Rectal smooth muscle tissue (tissue), 1 donor: ENCODE results near the gene CEP85L.

Experiments
- H3K27ac ChIP-seq: one replicate; pipeline ENCODE4 v1.7.0; 2013; ENCODE audit warnings: low read depth, low read length, inconsistent platforms
- H3K27me3 ChIP-seq: one replicate; pipeline ENCODE4 v1.7.0; 2013; ENCODE audit warnings: low read length; ENCODE audit not compliant: control insufficient read depth, insufficient read depth
- H3K36me3 ChIP-seq: one replicate; pipeline ENCODE4 v1.7.0; 2013; ENCODE audit warnings: low read length; ENCODE audit not compliant: control insufficient read depth, insufficient read depth
- H3K4me1 ChIP-seq: one replicate; pipeline ENCODE4 v1.7.0; 2013; ENCODE audit warnings: low read length; ENCODE audit not compliant: control insufficient read depth, insufficient read depth
- H3K4me3 ChIP-seq: one replicate; pipeline ENCODE4 v1.7.0; 2013; ENCODE audit warnings: low read length
- H3K9ac ChIP-seq: one replicate; pipeline ENCODE4 v1.7.0; 2013; ENCODE audit warnings: low read length

CEP85L gene

GRCh38 chr6:118580585-118581419 lies 70.6 kb downstream of the CEP85L start:
- H3K27ac ChIP-seq, result no peak overlapping the region
- H3K4me3 ChIP-seq, result no peak overlapping the region
- H3K9ac ChIP-seq, result no peak overlapping the region
- no peaks in the 10 kb centered on the region for H3K36me3 ChIP-seq
- no peaks in the 10 kb centered on the region for H3K4me1 ChIP-seq
- no peaks in the 10 kb centered on the region for H3K27me3 ChIP-seq

GRCh38 chr6:118579786-118580185 lies 71.6 kb downstream of the CEP85L start:
- no peak overlapping the region for H3K4me3 ChIP-seq

DNA sequence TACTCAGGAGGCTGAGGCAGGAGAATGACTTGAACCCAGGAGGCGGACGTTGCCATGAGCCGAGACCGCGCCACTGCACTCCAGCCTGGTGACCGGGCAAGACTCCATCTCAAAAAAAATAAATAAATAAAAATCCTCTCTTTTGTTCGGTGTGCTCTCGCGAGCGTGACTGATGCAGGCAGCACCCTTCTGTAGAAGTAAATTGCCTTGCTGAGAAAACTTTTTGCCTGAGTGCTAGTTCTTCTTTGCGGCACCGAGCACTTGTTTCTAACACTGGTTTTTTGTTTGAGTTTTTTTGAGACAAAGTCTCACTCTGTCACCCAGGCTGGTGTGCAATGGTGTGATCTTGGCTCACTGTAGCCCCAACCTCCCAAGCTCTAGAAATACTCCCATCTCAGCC lies 72.8 kb downstream of the CEP85L start:
- H3K4me3 ChIP-seq, result no peak overlapping the region
- H3K27ac ChIP-seq, result no peak overlapping the region
- no peaks in the 10 kb centered on the region for H3K4me1 ChIP-seq
- no peaks in the 10 kb centered on the region for H3K36me3 ChIP-seq
- H3K9ac ChIP-seq, result no peak overlapping the region
- no peaks in the 10 kb centered on the region for H3K27me3 ChIP-seq

More at GRCh38 chr6:118579786-118580185, 71.6 kb downstream of the CEP85L start:
- Histone ChIP-seq H3K27me3 (no peaks in the 10 kb centered on the region), H3K36me3 (no peaks in the 10 kb centered on the region), H3K4me1 (no peaks in the 10 kb centered on the region), H3K27ac (no peak overlapping the region), H3K9ac (no peak overlapping the region)

DNA sequence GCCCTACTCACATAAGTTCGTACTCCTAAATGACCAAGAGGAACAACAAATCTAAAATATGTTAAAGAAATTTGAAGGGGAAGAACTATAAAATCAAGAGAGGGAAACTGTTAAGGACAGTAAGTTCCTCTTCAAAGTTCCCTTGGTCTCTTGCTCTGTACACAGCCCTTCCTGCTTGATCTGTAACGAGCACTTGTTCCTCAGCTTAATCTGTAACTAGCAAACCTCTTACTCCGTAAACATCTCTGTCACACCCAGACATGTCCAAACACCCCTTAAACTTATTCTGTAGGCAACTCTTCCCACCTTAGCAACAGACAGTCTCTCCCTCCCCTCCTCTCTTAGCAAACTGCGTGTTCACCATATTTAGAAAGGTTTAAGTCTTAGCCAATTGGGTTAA lies 73.4 kb downstream of the CEP85L start:
- H3K36me3 ChIP-seq, result no peaks in the 10 kb centered on the region
- no peak overlapping the region for H3K27ac ChIP-seq
- no peak overlapping the region for H3K9ac ChIP-seq
- no peaks in the 10 kb centered on the region for H3K4me1 ChIP-seq
- H3K27me3 ChIP-seq, result no peaks in the 10 kb centered on the region
- H3K4me3 ChIP-seq, result no peak overlapping the region

- Histone ChIP-seq H3K4me3 (peak overlapping the region; percentile 19), H3K27ac (no peak overlapping the region), H3K4me1 (no peaks in the 10 kb centered on the region), H3K27me3 (no peaks in the 10 kb centered on the region), H3K36me3 (no peaks in the 10 kb centered on the region), H3K9ac (no peak overlapping the region)
Observed at GRCh38 chr6:118574051-118574865, 77.1 kb downstream of the CEP85L start.

DNA sequence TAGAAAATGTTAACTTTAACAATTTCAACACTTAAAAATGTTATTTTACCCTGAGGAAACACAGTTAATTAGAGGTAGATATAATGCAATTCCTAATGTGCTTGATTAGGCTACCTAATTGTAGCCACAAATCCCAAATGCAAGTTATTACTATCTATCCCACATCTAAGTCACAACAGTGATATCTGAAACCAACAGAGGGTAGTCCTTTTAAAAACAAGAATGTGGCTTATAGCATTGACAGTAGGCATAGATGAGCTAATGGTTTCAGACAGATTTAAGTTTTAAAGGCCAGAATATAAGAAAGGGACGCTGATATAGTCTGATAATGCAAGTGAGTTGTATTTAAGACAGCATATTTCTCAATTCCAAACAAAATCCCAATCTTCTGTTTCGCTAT lies 80.3 kb downstream of the CEP85L start:
- no peak overlapping the region for H3K4me3 ChIP-seq
- no peaks in the 10 kb centered on the region for H3K27me3 ChIP-seq
- no peaks in the 10 kb centered on the region for H3K4me1 ChIP-seq
- H3K27ac ChIP-seq, result no peak overlapping the region
- H3K9ac ChIP-seq, result no peak overlapping the region
- H3K36me3 ChIP-seq, result no peaks in the 10 kb centered on the region

- Histone ChIP-seq H3K27ac (no peak overlapping the region), H3K36me3 (no peaks in the 10 kb centered on the region), H3K4me1 (no peaks in the 10 kb centered on the region), H3K4me3 (no peak overlapping the region), H3K27me3 (no peaks in the 10 kb centered on the region), H3K9ac (no peak overlapping the region)
Observed at GRCh38 chr6:118569498-118569897, 81.9 kb downstream of the CEP85L start.

- H3K4me3 ChIP-seq, result no peak overlapping the region
- H3K27me3 ChIP-seq, result no peaks in the 10 kb centered on the region
- no peak overlapping the region for H3K9ac ChIP-seq
- H3K36me3 ChIP-seq, result no peaks in the 10 kb centered on the region
- H3K27ac ChIP-seq, result no peak overlapping the region
- H3K4me1 ChIP-seq, result no peaks in the 10 kb centered on the region
Observed at GRCh38 chr6:118567974-118568373, 83.4 kb downstream of the CEP85L start.

DNA sequence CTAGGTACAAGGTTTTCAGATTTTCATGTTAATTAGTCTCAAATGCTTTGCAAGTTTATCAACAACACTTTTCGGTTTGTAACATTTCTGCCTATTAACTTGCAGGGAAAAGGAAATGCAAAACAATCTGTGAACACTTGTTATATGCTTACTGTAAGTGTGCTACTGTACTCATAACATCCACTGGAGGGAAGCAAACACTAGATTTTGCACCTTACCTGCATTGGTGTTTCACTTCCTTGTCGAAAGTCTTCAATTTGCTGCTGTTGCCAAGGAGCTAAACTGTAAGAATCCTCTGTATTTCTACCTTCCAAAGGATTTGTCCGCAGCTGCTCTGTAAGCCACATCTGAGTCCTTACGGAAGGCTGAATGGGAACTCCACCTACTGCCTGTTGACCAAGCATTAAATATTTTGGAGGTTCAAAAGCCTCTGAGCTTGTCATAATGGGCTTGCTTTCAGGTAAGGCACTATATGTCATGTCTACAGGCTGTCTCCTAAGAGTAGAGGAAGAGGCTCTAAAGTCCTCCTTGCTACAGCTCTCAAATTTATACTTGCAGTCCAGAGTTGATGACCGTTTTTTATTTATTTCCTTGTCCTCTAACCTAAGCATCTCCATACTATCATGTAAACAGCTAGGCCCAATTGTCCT lies 86.0 kb downstream of the CEP85L start:
- H3K36me3 ChIP-seq, result peaks cover 3% of the 10 kb centered on the region
- no peak overlapping the region for H3K27ac ChIP-seq
- H3K27me3 ChIP-seq, result no peaks in the 10 kb centered on the region
- H3K4me1 ChIP-seq, result no peaks in the 10 kb centered on the region
- H3K4me3 ChIP-seq, result no peak overlapping the region
- H3K9ac ChIP-seq, result no peak overlapping the region

DNA sequence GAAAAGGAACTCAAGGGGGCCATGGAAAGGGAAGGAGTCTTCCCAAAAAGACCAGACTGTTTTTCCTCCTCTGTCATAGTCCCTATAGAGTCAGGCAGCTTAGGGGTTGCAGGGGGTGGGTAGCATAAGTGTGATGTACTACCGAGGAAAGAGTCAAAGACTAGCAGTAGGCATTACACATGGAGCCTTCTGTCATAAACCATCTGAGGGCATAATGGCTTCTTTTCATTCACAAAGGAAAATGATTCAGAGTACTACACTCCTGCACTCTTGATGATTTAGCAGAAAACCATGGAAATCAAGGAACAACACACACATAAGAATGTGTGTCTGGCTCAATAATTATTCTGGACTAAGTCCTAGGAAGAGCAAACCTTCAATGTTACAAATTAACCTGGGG lies 88.4 kb downstream of the CEP85L start:
- Histone ChIP-seq H3K4me1 (no peaks in the 10 kb centered on the region), H3K27me3 (no peaks in the 10 kb centered on the region), H3K27ac (no peak overlapping the region)

GRCh38 chr6:118562248-118562647 lies 89.1 kb downstream of the CEP85L start:
- no peak overlapping the region for H3K27ac ChIP-seq
- H3K27me3 ChIP-seq, result no peaks in the 10 kb centered on the region
- H3K4me3 ChIP-seq, result no peak overlapping the region

More for the DNA sequence above, 88.4 kb downstream of the CEP85L start:
- peaks cover 3% of the 10 kb centered on the region for H3K36me3 ChIP-seq
- H3K9ac ChIP-seq, result no peak overlapping the region
- no peak overlapping the region for H3K4me3 ChIP-seq

DNA sequence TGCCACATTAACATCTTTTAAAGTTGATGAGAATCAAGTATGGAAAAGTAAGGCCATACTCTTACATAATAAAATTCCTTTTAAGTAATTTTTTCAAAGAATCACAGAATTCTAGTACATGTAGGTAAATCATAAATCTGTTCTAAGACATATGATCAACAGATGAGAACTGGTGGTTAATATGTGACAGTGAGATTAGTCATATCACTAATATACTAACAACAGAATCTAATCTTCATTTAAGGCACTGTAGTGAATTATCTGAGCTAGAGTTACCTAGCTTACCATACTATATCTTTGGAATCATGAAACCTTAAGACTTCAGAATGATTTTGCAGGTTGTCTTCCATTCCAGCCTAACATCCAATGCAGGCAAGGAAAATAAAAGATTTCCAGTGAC lies 91.7 kb downstream of the CEP85L start:
- H3K4me3 ChIP-seq, result no peak overlapping the region
- no peaks in the 10 kb centered on the region for H3K27me3 ChIP-seq
- H3K9ac ChIP-seq, result no peak overlapping the region
- H3K36me3 ChIP-seq, result peaks cover 3% of the 10 kb centered on the region
- peaks cover 4% of the 10 kb centered on the region for H3K4me1 ChIP-seq
- H3K27ac ChIP-seq, result no peak overlapping the region

More at GRCh38 chr6:118562248-118562647, 89.1 kb downstream of the CEP85L start:
- Histone ChIP-seq H3K4me1 (peaks cover 2% of the 10 kb centered on the region), H3K9ac (no peak overlapping the region), H3K36me3 (peaks cover 3% of the 10 kb centered on the region)
